HG02981 (cell line): ENCODE measurements around the gene ADARB1.

ENCODE experiments used
- ATAC-seq: cut with Tn5 transposase; IDR thresholded peaks from one replicate; pipeline ENCODE4 v1.9.1; 2021; ENCODE audit warnings: mild to moderate bottlenecking, moderate library complexity; ENCODE audit not compliant: unreplicated experiment

Gene ADARB1

DNA sequence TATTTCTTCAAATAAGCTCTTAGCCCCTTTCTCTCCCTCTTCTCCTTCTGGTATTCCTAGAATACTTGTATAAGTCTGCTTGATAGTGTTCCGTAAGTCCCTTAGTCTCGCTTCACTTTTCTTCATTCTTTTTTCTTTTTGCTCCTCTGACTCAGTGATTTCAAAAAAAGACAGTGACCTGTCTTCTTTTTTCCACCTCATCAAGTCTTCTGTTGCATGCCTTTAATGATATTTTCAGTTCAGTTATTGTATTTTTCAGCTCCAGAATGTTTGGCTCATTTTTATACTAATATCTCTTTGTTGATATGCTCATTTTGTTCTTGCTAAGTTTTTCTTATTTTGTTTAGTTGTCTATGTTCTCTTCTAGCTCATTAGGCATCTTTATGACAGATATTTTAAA lies 115.6 kb downstream of the ADARB1 start:
- ATAC-seq: no peak

DNA sequence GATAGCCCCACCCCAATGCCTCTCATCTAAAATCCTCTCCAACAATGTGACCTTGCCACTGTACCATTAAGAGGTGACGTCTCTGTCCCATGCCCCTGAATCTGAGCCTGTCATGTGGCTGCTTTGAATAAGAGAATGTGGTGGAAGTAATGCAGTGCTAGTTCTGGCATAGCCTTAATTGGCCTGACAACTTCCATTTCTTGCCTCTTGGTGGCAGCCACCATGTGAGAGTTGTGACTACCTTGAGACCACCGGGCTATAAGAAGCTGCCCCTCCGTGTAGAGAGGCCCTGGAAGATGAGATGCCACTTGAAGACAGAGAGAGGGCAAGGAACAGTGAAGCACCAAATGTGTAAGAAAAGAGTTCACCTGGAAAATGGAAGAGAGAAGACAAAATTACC lies 118.0 kb downstream of the ADARB1 start:
- ATAC-seq: no peak

GRCh38 chr21:45196620-45197019 lies 122.2 kb downstream of the ADARB1 start:
- no peak for ATAC-seq

DNA sequence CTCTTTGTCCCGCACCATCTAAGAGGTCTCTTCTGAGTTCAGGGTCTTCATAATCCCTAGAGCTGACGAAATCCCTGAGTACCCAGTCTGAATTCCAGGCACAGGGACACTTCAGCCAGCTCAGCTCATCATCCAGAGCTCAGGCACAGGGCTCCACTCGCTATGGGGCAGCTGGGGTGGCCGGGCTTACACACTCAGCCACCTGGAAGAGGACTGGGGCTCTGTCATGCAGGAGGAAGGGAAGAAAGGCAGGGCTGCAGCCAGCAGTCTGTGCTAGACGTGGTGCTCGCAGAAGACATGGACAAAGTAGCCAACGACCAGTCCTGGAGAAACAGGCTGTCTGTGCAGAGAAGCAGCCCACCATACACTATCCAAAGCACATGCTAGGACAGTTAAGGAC lies 124.8 kb downstream of the ADARB1 start:
- ATAC-seq: no peak

DNA sequence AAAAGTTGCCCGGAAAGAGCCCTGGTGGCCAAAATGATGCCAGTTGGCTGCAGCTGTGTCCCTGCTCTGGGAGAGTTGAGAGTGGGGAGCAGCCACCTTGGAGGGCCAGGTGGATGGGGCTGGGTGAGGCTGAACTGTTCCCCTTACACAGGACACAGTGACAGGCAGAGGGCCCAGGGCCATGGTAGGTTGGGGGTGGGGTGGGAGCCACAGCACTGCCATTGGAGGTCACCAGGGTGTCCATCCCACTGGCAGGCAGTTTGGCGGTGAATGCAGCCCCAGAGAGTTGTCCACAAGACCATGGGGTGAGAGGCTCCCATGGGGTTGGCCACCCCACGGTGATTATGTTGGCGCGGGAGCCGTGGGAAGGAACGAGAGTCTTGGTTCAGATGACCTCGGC lies 125.7 kb downstream of the ADARB1 start:
- ATAC-seq: no peak

DNA sequence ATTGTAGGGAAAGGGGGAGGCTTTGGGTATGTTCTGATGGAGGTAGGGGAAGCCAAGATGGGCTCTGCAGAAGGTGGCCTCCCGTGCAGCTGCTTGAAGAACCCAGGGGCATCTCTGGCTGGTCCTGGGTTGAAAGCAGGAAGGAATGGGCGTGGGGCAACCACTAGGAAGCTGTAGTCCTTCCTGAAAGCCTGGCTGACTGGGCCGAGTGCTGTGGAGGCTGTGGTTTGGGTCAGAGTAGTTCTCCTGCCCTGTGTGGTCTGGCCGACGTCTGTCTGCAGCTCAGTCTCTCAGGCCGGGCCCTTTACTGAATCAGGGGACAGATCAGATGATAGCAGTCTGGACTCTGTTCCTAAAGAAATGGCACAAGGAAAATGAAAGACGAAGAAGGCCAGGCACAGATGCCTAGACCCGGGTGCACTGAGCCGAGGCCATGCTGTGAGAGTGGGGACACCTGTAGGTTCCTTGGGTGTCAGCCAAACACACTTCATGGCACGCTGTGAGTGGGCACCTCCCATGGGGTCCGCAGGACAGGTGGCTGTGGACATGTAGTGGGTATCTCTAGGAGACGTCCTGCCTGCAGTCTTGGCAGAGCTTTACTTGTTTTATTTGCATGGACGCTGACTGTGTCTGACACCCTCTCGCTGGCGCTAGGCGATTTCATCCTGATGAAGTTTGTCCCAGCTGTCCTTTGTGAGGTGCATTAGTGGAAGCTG lies 126.4 kb downstream of the ADARB1 start:
- no peak for ATAC-seq

GRCh38 chr21:45202344-45202743 lies 128.0 kb downstream of the ADARB1 start:
- ATAC-seq: no peak

- ATAC-seq: no peak
These were observed 128.5 kb downstream of the ADARB1 start for GRCh38 chr21:45202889-45203288.

DNA sequence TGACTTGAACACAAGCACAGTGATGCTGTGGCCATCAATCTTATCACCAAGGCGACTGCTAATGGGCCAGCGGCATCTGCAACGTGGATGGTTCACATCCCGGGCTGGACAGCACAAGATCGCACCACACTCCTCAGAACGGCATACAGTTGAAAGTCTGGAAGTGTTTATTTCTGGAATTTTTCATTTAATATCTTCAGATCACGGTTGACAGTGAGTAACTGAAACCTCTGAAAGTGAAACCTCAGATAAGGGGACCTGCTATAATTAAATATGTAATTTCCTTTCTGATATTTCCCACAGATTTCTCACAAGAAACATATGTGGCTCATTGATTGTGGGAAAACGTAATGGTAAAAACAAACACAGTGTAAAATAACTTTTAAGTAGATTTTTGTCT lies 129.6 kb downstream of the ADARB1 start:
- ATAC-seq: no peak

DNA sequence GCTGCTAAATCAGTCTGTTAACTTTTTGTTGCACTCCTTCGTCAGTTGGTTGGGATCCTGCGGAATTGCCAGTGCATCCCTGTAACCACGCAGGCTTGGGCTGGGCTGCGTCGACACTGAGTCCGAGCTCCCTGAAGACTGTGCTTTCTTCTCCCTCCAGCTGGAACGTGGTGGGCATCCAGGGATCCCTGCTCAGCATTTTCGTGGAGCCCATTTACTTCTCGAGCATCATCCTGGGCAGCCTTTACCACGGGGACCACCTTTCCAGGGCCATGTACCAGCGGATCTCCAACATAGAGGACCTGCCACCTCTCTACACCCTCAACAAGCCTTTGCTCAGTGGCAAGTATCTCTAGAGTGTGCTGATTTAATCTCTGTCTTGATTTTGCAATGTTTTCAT lies 130.0 kb downstream of the ADARB1 start:
- no peak for ATAC-seq

DNA sequence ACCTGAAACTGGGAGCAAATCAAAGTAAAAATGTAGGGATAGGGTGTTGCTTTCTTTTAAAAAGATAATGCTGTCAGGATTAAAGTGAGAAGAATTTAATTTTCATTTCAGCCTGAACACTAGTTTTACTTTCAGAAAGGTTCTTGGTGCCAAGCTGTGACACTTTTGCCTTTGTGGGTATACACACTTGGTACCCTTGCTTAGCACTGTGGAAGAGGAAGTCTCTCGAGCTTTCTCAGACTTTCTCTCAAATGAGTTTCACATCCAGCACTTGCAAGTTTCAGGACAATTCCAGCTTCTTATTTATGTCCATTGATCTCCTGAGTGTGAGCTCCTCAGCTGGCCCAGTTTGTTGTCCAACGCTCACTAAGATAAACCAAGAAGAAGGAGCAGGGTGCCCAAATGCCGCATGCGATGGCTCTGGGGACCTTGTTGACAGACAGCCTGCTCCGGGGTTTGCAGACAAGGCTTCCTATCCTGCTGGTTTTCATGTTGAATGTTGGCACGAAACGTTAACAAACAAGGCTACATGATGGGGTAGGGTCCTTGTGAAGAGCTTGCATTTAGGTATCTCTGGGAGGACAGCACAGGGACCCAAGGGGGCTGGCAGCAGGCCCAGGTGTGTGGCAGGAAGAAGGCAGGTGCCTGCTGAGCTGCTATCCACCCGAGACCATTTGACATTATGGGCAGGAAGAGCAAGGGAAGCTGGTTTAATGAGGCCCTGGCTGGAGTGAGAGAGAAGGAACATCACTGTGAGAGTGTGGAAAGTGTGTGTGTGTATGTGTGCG lies 133.7 kb downstream of the ADARB1 start:
- ATAC-seq: no peak

DNA sequence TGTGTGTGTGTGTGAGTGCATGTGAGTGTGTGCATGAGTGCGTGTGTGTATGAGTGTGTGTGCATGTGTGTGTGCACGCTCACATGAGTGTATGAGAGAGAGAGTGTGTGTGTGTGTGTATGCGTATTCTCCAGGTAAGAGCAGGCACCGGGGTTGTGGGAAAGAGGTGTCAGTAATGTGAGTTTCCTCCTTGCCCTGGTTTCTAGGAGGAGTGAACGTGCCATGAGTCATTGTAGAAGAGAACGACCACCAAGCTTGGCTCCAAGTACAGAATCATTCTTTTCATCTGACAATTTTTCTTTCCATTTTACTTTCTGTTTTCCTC lies 134.2 kb downstream of the ADARB1 start:
- no peak for ATAC-seq

DNA sequence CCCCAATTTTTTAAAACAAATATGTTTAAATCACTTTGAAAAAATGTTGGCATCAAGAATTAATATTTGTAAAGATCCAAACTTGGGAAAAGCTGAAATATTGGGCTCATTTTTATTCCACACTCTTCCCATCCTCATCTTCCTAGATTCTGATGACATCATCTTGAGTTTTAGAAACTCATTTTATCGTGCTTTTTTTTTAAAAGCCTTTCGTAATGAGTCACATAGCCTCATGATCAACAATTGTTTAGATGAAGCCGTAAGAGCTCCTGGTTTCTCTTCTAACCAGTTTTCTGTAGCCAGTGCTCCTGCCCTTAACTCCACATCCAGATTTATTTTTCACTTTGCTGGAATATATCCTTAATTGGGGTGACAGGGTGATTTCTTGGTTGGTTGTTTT lies 134.7 kb downstream of the ADARB1 start:
- no peak for ATAC-seq

DNA sequence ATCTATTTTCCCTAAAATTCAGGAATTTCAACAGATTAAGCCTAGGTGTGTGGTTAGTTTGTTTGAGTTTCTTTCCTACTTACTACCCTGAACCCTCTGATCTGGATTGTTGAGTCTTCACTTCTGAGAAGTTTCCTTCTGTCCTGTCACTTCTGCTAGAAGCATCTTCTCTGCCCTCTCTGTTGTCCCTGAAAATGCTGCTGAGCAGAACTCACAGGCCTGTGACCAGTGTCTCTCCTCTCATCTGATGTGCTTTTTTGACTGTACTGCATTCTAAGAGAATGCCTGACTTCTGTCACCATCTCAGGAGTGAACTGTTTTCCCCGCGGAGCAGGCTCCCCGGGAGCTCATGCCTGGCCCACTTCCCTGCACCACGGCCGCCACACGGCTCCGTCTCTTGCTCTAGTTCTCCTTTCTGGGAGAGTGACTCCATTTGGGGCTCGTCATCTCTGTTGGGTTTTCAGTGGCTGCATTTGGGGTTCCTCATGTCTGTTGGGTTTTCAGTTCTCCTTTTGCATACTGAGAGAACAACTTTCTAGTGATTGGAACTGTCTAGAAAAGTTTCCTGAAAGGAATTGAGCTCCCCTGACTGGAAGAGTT lies 135.4 kb downstream of the ADARB1 start:
- no peak for ATAC-seq

DNA sequence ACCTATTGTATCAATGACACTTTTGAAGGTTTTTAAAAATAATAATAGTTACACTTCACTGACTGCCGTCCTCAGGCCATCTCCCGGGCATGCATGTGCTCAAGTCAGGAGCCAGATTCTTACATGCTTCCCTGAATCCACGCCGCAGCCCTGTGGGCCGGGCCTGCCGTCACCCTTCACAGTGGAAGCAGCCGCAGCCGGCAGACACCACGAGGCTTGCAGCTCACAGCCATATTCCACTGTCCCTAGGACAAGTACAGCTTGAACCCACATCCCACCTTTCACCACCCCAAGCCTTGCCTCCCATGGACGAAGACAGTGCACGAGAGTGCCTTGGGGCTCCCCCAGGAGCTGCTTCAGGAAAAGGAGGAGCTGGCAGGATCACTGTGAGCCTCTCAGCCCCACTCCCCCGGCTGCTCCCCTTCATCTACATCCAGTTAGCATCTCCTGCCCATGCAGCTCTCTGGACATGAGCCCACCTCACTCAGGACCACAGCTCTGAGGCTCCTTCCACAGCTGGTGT lies 136.1 kb downstream of the ADARB1 start:
- no peak for ATAC-seq

DNA sequence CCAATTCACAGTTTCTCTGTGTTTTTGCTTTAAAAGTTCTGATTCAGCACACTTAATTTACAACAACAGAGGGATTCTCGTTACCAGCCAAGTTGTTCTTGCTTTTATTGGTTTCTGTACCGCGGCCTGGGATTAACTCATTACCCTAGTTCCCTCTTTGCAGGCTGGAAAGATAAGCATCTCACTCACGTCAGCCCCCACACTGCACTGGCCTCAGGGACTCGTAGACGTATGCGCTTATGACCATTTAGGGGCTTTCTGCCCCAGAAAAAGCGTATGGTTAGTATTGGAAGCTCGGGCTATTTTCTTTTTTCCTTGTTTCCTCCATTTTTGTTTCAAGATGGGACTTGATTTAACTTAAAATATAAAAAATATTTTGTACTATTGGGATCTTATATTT lies 137.3 kb downstream of the ADARB1 start:
- no peak for ATAC-seq

- no peak for ATAC-seq
These were observed 139.0 kb downstream of the ADARB1 start for GRCh38 chr21:45213392-45213791.

- no peak for ATAC-seq
These were observed 140.8 kb downstream of the ADARB1 start for GRCh38 chr21:45215213-45215612.

GRCh38 chr21:45217010-45217409 lies 142.6 kb downstream of the ADARB1 start:
- no peak for ATAC-seq

DNA sequence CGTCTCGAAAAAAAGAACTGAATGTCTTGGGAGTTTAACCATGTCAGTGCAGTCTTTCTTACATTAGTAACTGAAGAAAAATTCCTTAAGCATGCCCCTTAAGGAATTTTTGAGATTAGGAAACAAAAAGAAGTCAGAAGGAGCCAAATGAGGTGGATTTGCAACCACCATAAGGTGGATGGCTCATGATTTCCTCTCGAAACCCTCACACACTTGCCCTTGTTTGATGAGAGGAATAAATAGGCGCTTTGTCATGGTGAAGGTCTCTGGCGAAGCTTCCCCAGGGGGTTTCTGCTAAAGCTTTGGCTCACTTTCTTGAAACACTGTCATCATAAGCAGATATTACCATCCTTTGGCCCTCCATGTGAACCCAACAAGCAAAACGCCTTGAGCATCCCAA lies 145.1 kb downstream of the ADARB1 start:
- no peak for ATAC-seq

GRCh38 chr21:45220071-45220481 lies 145.7 kb downstream of the ADARB1 start:
- ATAC-seq: no peak
